ENCODE data around the gene FAM227A.

- TF ChIP-seq POLR2AphosphoS5 (IDR thresholded peaks at IDR 0.05): no peak
- no peak for TF ChIP-seq CTCF (IDR thresholded peaks at IDR 0.05)
- TF ChIP-seq POLR2A (IDR thresholded peaks at IDR 0.05): no peak
Measured at GRCh38 chr22:38565441-38565840, 90.8 kb downstream of the FAM227A start.
